ENCODE results near the gene ERMARD.

Gene ERMARD

GRCh38 chr6:169813969-169814368 lies 62.5 kb downstream of the ERMARD start:
- ChIA-PET CTCF (interaction anchor here (1.0 to 2.4 kb wide), 3 partner anchors 9 to 18 kb away, joined by 3 to 6 read pairs (median 5); no protein-coding TSS in a partner anchor), POLR2A (no interaction called here)
- no peak for TF ChIP-seq CTCF (IDR thresholded peaks at IDR 0.05; ENCODE audit: control extremely low read depth, extremely low read depth, low read depth, missing control alignments)
- DNase-seq (ENCODE audit: extremely low spot score): no peak

- POLR2A ChIA-PET: no interaction called here
- CTCF ChIA-PET: interaction anchor here (1.1 to 5.3 kb wide), 2 partner anchors 16 to 26 kb away, joined by 5 to 18 read pairs; no protein-coding TSS in a partner anchor
- no peak for TF ChIP-seq CTCF (IDR thresholded peaks at IDR 0.05; ENCODE audit: control extremely low read depth, extremely low read depth, low read depth, missing control alignments)
- no peak for DNase-seq (ENCODE audit: extremely low spot score)
Observed at GRCh38 chr6:169816054-169816453, 64.6 kb downstream of the ERMARD start.

- TF ChIP-seq CTCF (IDR thresholded peaks at IDR 0.05; ENCODE audit: control extremely low read depth, extremely low read depth, low read depth, missing control alignments): no peak
- DNase-seq (ENCODE audit: extremely low spot score): no peak
- ChIA-PET CTCF (interaction anchor here (1.1 to 5.3 kb wide), 2 partner anchors 15 to 27 kb away, joined by 5 to 18 read pairs; no protein-coding TSS in a partner anchor), POLR2A (no interaction called here)
Observed at GRCh38 chr6:169816975-169817374, 65.6 kb downstream of the ERMARD start.

- no peak for TF ChIP-seq CTCF (IDR thresholded peaks at IDR 0.05; ENCODE audit: control extremely low read depth, extremely low read depth, low read depth, missing control alignments)
- ChIA-PET CTCF (interaction anchor here (1.0 to 5.3 kb wide), 3 partner anchors 10 to 14 kb away, joined by 3 to 18 read pairs (median 3); no protein-coding TSS in a partner anchor), POLR2A (no interaction called here)
- DNase-seq (ENCODE audit: extremely low spot score): no peak
Observed at GRCh38 chr6:169820358-169820757, 68.9 kb downstream of the ERMARD start.

GRCh38 chr6:169824021-169824420 lies 72.6 kb downstream of the ERMARD start:
- TF ChIP-seq CTCF (IDR thresholded peaks at IDR 0.05; ENCODE audit: control extremely low read depth, extremely low read depth, low read depth, missing control alignments): no peak
- POLR2A ChIA-PET: no interaction called here
- CTCF ChIA-PET: interaction anchor here (1.0 to 3.0 kb wide), 4 partner anchors 7 to 693 kb away, joined by 3 to 18 read pairs (median 5); no protein-coding TSS in a partner anchor
- no peak for DNase-seq (ENCODE audit: extremely low spot score)

GRCh38 chr6:169824848-169825557 lies 73.6 kb downstream of the ERMARD start:
- CTCF ChIA-PET: no interaction called here
- no peak for DNase-seq (ENCODE audit: extremely low spot score)
- no peak for TF ChIP-seq CTCF (IDR thresholded peaks at IDR 0.05; ENCODE audit: control extremely low read depth, extremely low read depth, low read depth, missing control alignments)
- POLR2A ChIA-PET: no interaction called here

All from GM10248 (cell line).